Fibroblast of villous mesenchyme (primary cell): ENCODE results near the gene NME7. TPM values are rescaled to one million over a fixed set of nuclear protein-coding genes. Genes with fewer than 3 reads are reported as not detected.
"Not testable (repeated sequence)": the region's sequence is repeated elsewhere in the genome, so short reads cannot be mapped to it uniquely, and the experiment has no call there.

Experiments
- DNase-seq: peaks from one replicate; pipeline ENCODE4 v3.0.0-alpha.2; 2010; ENCODE audit warnings: low read depth
- H3K4me3 ChIP-seq: 2 replicates; pipeline ENCODE4 v1.5.1; 2011; ENCODE audit warnings: low read depth, mild to moderate bottlenecking, low read length
- total RNA-seq: library from RNA; depleted of rRNA; stranded (reverse); fragments of >200 nt; gene quantifications from 2 replicates; pipeline ENCODE4 v1.2.3, GENCODE V29; 2012
- TF ChIP-seq, protein P1 (sequence below): IDR thresholded peaks from 2 replicates; pipeline ENCODE4 v1.5.1; 2012; ENCODE audit warnings: low read depth, mild to moderate bottlenecking, low read length; ENCODE audit not compliant: insufficient read depth

Gene NME7
- total RNA-seq, 1 donor = 41.9 TPM

DNA sequence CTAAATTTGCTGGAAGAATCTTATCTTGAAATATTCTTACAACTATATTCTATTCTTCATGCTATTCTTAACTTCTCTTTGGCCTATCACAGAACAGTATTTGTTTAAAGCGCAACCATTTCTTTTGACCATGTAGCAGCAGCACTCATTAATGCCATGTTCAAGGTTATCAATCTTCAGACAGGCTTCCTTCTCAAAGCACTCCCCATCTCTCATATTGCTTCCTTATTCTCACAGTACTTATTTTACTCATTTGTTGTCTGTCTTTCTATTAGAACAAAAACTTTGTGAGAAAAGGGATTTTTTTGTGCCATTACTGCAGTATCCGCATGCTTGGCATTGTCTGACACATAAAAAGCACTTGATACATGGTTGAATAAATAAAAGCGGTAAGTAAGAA, 171.4 kb downstream of the NME7 start:
- no peak for DNase-seq
- TF ChIP-seq, protein P1, sequence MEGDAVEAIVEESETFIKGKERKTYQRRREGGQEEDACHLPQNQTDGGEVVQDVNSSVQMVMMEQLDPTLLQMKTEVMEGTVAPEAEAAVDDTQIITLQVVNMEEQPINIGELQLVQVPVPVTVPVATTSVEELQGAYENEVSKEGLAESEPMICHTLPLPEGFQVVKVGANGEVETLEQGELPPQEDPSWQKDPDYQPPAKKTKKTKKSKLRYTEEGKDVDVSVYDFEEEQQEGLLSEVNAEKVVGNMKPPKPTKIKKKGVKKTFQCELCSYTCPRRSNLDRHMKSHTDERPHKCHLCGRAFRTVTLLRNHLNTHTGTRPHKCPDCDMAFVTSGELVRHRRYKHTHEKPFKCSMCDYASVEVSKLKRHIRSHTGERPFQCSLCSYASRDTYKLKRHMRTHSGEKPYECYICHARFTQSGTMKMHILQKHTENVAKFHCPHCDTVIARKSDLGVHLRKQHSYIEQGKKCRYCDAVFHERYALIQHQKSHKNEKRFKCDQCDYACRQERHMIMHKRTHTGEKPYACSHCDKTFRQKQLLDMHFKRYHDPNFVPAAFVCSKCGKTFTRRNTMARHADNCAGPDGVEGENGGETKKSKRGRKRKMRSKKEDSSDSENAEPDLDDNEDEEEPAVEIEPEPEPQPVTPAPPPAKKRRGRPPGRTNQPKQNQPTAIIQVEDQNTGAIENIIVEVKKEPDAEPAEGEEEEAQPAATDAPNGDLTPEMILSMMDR = no peak
- H3K4me3 ChIP-seq = no peak overlapping the region

DNA sequence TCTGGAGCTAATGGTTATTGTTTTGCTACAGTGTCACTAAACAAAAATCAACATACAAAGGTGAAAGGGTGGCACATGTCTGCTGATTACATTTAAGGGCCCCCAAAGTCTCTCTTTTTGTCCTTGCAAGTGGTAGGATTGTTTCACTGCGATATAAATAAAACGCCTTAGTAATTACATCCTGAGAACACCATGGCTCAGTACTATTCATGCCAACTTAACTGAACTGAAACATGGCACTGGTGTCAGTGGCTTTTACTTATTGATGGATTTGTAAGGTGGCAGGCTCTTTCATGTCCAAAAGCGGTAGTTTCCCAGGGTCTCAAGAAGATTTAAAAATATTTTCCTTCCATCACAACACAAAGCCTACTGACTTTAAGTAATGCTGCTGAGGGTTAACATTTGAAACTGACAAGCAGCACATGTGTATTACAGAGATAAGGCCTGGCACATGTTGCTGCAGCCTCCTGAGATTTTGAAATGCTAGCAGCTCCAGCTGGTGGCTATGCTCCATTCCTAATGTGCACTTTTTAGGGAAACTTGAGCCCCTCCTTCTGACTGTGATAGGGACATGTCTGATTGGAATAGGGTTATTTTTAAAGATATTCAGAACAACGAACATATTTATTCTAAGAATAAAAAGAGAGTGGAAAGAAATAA, 174.3 kb downstream of the NME7 start:
- H3K4me3 ChIP-seq = no peak overlapping the region
- DNase-seq = peak; percentile 63
- TF ChIP-seq, protein P1 = no peak

DNA sequence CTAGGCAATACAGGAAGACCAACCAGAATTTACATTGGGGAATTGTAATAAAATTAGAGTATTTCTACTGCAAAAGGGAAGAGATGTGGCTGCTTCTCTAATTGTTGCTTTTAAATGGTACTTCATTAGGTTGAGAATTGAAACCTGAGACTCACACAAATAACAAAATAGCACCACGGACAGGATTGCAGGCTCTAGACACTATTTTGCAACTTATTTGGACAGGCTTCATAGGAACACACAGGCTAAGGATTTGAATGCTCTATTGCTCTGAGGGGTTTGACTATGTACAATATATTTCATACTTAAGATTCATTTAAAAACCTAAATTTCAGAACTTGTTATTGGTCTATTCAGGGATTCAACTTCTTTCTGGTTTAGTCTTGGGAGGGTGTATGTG, 181.5 kb downstream of the NME7 start:
- TF ChIP-seq, protein P1 = no peak
- no peak for DNase-seq

DNA sequence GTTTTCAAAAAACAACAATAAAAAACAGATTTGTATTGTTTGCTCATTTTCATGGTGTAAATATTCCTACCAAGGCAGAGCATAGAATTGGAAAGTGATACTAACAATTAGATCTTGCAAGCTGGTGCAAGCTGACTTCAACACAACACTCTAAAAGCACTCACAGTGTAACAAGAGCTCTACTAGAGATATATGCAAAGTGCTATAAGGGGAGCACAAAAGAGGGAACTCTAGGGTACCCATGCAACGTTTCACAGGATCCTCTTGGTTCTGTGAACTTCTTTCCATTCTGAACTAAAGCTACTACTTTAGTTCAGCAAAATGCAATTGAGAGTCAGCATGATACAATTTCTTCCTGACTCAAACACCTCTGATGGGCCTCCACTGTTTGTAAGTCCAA, 182.8 kb downstream of the NME7 start:
- TF ChIP-seq, protein P1 = no peak
- no peak overlapping the region for H3K4me3 ChIP-seq
- no peak for DNase-seq

More for the DNA sequence above, 181.5 kb downstream of the NME7 start:
- no peak overlapping the region for H3K4me3 ChIP-seq

DNA sequence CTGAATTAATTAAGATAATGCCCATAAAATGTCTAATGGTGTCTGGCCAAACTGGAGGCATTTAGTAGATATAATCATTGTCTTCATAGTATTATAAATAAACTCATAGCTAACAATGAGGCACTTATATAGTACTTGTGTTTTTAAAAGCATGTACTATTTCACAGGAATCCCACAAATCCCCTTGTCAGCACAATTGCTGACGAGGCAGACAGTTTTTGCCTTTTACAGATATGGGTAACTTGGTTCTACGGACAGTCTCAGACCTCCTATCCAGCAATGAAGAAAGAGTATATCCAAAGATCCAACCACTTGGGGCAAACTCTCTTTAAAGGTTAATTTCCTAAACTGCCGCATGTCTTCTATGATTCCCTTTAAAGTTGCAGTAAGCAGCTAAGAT, 187.4 kb downstream of the NME7 start:
- TF ChIP-seq, protein P1 = no peak
- no peak overlapping the region for H3K4me3 ChIP-seq
- DNase-seq = no peak

DNA sequence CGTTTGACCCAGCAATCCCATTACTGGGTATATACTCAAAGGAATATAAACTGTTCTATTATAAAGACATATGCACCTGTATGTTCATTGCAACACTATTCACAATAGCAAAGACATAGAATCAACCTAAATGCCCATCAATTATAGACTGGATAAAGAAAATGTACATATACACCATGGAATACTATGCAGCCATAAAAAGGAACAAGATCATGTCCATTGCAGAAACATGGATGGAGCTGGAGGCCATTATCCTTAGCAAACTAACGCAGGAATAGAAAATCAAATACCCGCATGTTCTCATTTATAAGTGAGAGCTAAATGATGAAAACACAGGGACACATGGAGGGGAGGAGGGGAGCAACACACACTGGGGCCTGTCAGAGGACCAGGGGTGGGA, 188.2 kb downstream of the NME7 start:
- H3K4me3 ChIP-seq, DNase-seq: not testable (repeated sequence)

DNA sequence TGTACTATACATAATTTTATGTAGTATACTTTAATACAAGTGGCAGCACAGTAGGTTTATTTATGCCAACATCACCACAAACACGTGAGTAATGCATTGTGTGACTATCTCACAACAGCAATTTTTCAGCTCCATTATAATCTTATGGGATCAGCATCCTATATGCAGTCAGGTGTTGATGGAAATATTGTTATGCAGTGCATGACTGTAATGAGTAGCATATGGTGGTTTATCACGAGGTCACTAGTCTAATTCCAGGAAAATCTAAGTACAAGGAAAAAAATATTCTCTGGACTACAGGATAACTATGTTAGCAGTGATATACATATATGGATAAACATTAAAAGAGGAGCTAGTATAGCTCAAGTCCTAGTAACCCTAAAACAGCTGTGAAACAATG, 192.1 kb downstream of the NME7 start:
- DNase-seq = no peak
- no peak overlapping the region for H3K4me3 ChIP-seq
- TF ChIP-seq, protein P1 = no peak
